GM10847 (cell line): ENCODE data around the gene BIN2.

Experiments
- POLR2A ChIP-seq: IDR thresholded peaks from 2 replicates; pipeline ENCODE4 v1.6.1; 2011; ENCODE audit not compliant: insufficient read length; ENCODE audit errors: extremely low read depth

Gene BIN2

GRCh38 chr12:51245476-51246253 lies 78.3 kb downstream of the BIN2 start:
- no peak for TF ChIP-seq POLR2A

- no peak for TF ChIP-seq POLR2A
Observed at GRCh38 chr12:51244269-51244668, 79.7 kb downstream of the BIN2 start.

GRCh38 chr12:51242876-51243275 lies 81.1 kb downstream of the BIN2 start:
- no peak for TF ChIP-seq POLR2A

GRCh38 chr12:51242120-51242519 lies 81.9 kb downstream of the BIN2 start:
- no peak for TF ChIP-seq POLR2A

DNA sequence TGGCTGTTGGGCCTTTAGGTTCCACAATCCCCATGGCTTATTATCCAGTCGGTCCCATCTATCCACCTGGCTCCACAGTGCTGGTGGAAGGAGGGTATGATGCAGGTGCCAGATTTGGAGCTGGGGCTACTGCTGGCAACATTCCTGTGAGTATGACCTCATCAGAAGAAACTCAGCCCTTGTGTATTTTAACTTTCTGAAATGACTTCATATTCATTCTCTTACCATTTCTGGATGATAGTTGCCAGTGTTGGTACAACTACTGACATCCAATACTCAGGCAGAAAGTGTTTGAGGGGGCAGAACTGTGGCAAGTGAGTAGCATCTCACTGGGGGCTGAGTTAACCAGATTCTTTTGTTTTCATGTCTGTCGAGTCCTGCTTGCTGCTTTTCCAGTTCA lies 83.0 kb downstream of the BIN2 start:
- no peak for TF ChIP-seq POLR2A

DNA sequence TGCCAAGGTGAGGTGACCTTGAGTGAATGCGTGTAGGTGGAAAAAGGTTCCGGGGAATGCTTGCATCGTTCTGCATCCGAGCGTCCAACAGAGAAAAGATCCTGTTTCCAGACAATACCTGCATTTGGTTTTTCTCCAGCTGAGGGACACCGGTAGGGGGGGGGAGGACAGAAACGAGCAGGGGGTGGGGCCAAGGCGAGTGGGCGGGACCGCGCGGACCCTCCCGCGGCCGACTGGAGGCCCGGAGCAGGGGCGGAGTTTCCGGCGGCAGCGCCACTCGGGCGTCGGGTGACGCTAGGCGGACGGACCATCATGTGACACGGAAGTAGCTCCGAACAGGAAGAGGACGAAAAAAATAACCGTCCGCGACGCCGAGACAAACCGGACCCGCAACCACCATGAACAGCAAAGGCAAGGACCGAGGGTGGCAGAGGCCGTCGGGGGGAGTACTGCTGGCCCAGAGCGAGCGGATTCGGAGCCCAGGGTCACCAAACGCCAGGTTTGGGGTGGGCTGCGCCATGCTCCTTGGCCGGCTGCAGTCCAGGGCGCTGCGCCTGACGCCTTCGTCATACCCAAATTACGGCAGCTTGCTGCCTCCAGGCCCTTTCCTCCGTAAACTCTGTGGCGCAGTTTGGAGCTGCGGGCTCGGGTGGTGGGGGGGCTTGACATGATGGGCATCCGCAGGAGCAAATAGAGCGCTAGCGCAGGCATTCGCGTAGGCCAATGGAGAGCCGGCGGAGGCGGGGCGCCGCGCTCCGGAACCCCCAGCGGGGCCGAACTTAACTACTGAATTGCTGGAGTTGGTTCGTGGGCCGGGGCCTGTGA lies 85.3 kb downstream of the BIN2 start, which contains the start of gene DAZAP2:
TSS of gene DAZAP2 (plus strand) at position 317 of the 825 bp plus-strand sequence. CDS start at position 399, 82 bp downstream.
- TF ChIP-seq POLR2A, result peak; percentile 78

DNA sequence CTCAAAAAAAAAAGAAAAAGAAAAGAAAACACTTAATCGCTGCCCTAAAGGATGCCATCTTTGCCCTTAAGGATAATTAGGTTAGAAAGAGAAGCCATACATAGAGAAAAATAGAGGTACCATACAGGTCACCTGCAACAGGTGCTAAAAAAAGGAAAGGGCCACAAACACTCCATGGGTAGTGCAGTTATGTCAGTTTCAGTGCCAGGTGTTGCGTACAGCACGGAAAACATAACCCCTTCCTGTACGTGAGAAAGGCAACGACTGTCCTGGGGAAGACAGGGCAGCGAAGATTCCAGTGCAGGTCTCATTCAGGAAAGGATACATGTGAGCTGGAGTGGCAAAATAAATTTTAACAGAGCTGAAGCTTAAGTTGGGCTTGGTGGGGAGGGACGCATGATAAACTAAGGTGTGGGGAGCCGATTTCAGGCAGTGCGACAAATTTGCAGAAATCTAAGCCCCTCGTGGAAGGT lies 85.9 kb downstream of the BIN2 start:
- no peak for TF ChIP-seq POLR2A

DNA sequence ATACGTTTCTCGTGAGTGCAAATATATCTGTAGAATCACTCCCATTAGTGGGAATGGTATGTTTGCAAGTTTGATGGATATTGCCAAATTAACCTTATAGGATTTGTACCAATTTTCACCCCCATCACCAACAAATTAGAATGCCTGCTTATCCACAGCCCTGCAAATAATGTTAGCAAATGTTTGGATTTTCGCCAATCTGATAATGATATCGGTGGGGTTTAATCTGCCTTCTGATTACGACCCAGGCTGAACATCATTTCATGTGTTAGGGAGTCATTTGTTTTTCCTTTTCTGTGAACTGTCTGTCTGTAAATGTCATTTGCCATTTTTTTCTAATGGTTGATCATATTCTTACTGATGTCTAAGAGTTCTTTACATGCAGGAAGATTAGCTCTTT lies 89.4 kb downstream of the BIN2 start:
- no peak for TF ChIP-seq POLR2A

DNA sequence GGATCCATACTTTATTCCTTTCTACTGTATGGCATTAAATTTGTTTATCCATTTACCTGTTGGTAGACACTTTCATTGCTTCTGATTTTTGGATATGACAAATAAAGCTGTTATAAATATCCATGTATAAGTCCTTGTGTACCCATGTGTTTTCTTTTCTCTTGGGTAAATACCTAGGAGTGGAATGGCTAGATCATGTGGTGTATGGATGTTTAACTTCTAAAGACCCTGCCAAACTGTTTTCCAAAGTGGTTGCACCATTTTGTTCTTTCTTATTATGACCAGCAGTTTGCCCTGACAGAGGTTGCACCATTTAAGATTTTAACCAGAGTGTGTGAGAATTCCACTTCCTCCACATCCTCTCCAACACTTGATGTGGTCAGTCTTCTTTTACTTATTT lies 91.3 kb downstream of the BIN2 start:
- no peak for TF ChIP-seq POLR2A
